H7 (cell line): Measurements from ENCODE around the gene PPY. TPM values are rescaled to one million over a fixed set of nuclear protein-coding genes. Genes with fewer than 3 reads are reported as not detected.
"Not testable (repeated sequence)": the region's sequence is repeated elsewhere in the genome, so short reads cannot be mapped to it uniquely, and the experiment has no call there.

ENCODE experiments used
- DNase-seq: peaks from one replicate; pipeline ENCODE4 v3.0.0; 2012
- H3K27me3 ChIP-seq: 2 replicates; pipeline ENCODE4 v1.6.0; 2011; ENCODE audit warnings: mild to moderate bottlenecking, low read length; ENCODE audit not compliant: control insufficient read depth, insufficient read depth
- H3K36me3 ChIP-seq: replicated peaks from 2 replicates; pipeline ENCODE4 v1.5.1; 2011; ENCODE audit warnings: low read length; ENCODE audit not compliant: control insufficient read depth, insufficient read depth
- H3K4me3 ChIP-seq: 2 replicates; pipeline ENCODE4 v1.5.1; 2011; ENCODE audit warnings: low read depth, mild to moderate bottlenecking, control low read depth, low read length, moderate library complexity; ENCODE audit not compliant: insufficient read depth
- total RNA-seq: library from RNA; depleted of rRNA; stranded (reverse); fragments of >200 nt; shearing (Covaris generic); gene quantifications from 2 replicates; pipeline ENCODE4 v1.2.3, GENCODE V29; 2014

The PPY gene
- total RNA-seq, 1 experiment from 2014 or later = not detected

DNA sequence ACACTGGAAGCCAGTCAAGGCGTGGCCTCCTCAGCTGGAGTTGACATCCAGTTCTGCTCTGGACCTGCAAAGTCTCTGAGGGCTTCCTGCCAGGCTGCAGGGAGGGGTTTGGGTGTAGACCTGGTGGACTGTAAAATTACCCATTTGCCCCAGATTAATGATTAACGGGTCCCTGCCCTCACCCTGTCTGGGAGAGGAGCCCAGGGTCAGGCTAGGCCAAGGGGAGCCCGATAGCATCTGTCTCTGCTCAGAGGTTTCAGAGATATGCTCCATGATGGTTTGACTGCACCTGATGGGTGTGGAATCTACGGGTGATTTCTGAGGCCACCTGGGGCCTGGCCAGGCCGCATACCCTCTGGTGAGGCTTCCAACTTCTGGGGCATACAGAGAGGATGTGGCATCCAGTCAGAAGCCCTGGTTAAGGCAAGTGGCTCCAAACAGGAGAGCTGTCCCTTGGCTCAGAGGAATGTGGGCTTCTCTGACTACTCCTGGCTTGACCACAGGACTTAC, 11.2 kb downstream of the PPY start:
- Histone ChIP-seq H3K36me3 (no peaks in the 10 kb centered on the region), H3K4me3 (no peak overlapping the region), H3K27me3 (no peaks in the 10 kb centered on the region; the same call in 1 of the 2 replicates)
- DNase-seq = no peak

DNA sequence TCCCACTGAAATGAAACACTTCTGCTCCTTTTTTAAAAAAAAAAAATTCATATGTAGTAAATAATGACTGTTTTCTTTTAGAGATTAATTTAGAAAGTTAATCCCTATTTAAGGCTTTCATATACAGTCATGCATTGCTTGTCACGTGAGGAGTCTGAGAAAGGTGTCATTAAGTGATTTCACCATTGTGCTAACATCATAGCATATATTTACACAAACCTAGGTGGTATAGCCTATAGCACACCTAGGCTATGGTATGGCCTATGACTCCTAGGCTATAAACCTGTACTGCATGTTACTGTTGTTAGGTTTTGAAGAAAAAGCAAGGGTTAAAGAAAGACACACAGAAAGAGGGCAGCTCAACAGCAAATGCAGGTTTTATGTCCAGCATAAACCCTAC, 13.7 kb downstream of the PPY start:
- no peak for DNase-seq
- no peak overlapping the region for H3K4me3 ChIP-seq
- H3K36me3 ChIP-seq = no peaks in the 10 kb centered on the region
- H3K27me3 ChIP-seq = no peaks in the 10 kb centered on the region; the same call in 1 of the 2 replicates

DNA sequence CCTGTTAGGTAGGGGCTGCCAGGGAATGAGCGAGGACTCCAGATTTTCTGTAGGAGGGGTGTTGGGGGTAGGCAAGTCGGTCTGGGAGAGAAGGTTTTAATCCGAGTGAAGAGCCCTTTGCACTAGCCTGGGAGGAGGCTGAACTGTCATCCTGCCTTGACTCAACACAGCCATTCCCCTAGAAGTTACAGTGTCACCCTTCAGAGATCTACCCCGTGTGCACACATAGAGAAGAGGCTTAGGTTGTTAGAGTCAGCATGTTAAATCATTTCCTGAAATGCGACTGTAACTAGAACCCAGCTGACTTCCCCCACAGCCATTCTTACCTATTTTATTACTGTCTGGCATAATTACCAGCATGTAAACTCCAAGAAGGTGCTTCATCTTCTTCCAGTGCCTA, 14.3 kb downstream of the PPY start:
- H3K36me3 ChIP-seq, H3K4me3 ChIP-seq, H3K27me3 ChIP-seq, DNase-seq: not testable (repeated sequence)

DNA sequence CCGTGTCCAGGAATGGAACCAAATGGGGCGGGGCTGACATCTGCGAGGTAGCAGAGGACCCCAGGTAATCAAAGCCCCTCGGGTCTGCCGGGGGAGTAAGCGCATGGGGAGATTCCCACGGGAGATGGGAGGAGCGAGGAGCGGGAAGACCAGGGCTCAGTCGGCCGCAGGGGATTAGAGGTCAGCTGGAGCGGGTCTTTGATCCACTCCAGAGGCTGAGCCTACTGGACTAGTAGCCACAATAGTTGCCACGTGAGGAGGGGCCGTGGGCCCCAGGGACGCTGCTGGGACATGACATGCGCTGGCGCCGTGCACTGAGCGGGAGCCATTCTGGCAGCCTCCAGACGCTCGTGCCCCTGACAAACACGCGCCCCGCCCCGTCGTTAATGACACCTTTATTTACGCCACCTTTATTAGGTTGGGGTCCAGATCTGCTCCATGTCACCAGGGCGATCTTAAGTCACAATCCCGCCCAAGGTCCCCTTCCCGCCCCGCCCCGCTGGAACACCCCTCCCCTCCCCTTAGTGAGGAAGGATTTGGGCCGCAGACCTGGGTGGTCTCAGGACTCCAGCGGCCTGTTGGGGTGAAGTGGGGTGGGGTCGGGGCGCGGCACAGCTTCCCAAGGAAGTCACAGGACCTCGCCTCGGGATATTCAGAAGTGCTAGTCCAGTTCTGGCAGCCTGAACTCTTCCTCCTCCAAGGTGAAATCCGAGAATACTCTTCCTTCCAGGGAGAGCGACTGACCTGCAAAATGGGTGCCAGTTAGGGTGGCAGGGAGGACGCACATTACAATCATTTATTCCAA, 15.0 kb downstream of the PPY start:
- no peaks in the 10 kb centered on the region for H3K36me3 ChIP-seq
- DNase-seq = peak; percentile 55
- H3K4me3 ChIP-seq = no peak overlapping the region
- no peaks in the 10 kb centered on the region; the same call in 1 of the 2 replicates for H3K27me3 ChIP-seq

DNA sequence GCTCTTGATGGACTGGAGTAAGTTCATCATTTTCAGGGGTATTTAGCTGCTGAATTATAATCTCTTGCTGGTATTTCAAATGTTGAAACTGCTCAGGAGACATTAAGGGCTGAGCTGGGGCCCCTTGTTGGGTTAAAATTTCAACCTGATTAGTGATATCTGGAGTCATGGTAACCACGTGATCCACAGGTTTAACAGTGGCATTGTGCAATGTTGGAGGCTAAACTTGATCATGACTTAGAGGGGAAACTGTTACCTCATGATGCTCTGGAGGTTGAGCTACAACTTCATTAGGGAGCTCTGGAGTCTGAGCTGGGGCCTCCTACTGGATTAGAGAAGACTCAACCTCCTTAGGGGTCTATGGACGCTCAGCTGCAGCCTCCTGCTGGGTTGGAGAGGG, 17.7 kb downstream of the PPY start:
- no peaks in the 10 kb centered on the region; the same call in 1 of the 2 replicates for H3K27me3 ChIP-seq
- no peaks in the 10 kb centered on the region for H3K36me3 ChIP-seq
- DNase-seq = no peak
- no peak overlapping the region for H3K4me3 ChIP-seq

DNA sequence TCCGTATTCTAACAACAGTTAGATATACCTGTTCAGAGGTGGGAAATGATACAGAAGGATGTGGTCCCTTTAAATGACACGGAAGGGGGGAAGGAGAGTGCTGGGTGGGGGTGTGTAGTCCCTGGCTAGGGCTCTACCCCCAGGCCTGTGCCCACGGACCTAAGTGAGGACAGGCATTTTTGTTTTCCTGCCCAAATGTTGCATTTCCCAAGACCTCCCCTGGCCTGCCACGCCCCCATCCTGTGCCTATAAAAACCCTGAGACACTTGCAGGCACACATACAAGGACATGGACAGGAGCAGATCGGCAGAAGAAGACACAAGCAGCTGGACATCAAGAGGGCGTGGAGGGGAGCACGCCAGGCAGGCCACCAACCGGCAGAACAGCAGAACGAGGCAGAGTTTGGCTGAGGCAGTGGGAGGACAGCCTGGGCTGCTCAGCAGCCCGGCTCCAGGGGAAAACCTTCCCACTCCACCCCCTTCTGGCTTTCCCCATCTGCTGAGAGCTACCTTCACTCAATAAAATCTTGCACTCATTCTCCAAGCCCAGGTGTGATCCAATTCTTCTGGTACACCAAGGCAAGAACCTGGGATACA, 21.7 kb downstream of the PPY start:
- H3K4me3 ChIP-seq = no peak overlapping the region
- no peaks in the 10 kb centered on the region for H3K36me3 ChIP-seq
- peaks cover 4% of the 10 kb centered on the region for H3K27me3 ChIP-seq
- DNase-seq = no peak

DNA sequence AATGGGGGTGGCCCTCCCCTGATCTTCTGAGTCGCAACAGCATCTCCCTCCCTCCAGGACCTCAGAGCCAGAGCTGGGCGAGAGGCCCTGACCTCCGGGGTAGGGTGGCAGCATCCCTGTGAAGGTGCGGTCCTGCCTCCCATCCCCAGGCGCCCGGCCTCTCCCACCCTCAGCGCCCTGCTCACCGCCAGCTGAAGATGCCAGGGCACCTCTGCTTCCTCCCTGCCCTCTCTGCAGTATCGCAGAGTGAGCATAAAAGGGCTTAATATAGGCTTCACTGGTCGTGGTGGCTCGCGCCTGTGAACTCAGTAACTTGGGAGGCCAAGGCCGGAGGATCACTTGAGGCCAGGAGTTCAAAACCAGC, 24.3 kb downstream of the PPY start:
- Histone ChIP-seq H3K36me3 (no peaks in the 10 kb centered on the region), H3K4me3 (no peak overlapping the region; the same call in 1 of the 2 replicates), H3K27me3 (peaks cover 4% of the 10 kb centered on the region)
- no peak for DNase-seq

DNA sequence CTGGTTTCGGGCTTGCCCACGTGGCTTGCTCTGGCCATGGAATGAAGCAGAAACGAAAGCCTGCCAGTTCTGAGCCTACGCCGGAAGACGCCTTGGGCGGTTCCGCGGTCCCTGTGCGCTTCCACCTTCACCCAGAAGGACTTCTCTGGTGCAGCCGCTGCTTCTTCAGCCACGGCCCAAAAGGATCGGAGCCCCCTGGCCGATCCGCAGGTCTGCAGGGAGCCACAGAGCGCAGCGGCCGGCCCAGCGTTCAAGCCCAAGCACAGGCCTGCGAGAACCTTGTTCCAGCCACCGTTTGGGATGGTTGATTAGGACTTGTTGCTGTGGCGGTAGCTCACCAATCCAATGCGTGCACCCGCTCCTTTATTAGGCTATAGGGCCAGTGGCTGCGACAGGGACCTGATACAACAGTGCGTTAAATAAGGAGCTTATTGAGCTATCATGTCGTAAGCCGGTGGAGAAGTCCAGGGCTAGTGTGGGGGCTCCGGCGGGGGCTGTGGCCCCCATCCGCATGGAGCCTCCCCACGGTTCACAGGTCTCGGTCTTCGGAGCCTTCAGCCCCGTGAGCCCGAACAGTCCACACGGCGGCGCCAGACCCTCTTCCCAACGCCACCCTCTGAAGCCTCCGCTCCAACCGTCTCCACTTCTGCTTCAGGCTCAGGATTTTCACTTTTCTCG, 24.8 kb downstream of the PPY start:
- Histone ChIP-seq H3K36me3 (no peaks in the 10 kb centered on the region), H3K4me3 (peak overlapping the region; percentile 20; the same call in 1 of the 2 replicates), H3K27me3 (peaks cover 4% of the 10 kb centered on the region)
- DNase-seq = peak; percentile 86

DNA sequence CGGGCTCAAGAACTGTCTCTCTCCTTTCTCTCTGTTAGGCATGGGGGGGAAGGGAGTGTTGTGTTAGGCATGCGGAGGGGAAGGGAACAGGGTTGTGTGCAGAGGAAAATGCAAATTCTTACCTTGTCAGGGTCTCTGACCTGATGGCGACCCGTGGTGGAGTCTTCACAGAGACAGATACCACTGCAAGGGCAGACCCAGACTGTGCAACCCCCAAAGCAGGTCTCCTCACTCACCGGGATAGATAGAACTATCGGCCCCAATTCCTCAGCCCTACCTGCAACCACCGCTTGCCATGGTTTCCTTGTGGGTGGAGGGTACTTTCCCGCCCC, 25.3 kb downstream of the PPY start:
- peak overlapping the region; percentile 14; the same call in 1 of the 2 replicates for H3K4me3 ChIP-seq
- peaks cover 4% of the 10 kb centered on the region for H3K27me3 ChIP-seq
- no peaks in the 10 kb centered on the region for H3K36me3 ChIP-seq
- DNase-seq = peak; percentile 30

DNA sequence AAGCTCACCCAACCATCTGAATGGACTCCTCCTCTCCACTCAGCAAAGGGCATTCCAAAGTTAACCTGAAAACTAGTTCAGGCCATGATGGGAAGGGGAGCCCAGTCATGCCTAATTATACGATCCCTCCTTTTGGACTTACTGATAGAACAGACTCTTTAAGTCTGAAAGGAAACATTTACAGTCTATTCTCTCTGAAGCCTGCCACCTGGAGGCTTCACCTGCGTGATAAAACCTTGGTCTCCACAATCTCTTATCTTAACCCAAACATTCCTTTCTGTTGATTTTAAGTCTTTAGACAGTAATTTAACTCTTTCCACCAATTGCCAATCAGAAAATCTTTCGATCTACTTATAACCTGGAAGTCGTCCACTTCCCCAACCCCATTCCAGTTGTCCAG, 25.9 kb downstream of the PPY start:
- DNase-seq = no peak
- no peaks in the 10 kb centered on the region for H3K36me3 ChIP-seq
- peaks cover 4% of the 10 kb centered on the region for H3K27me3 ChIP-seq
- no peak overlapping the region for H3K4me3 ChIP-seq

DNA sequence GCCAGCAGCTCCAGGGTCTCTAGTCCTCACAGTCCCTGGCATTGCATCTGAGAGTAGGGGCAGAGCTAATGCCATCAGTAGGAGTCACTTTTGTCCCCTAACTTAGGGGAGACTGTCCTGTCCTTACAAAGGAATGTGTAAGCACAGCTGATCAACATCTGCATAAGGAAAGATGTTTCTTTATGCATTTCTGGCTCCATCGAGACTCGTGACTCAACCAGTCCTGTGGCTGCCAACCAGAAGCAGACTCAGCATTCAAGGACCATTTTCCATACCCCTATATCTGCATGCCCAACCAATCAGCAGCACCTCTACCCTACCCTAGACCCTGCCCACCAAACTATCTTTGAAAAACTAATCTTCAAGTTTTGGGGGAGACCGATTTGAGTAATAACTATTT, 26.7 kb downstream of the PPY start:
- H3K27me3 ChIP-seq = peaks cover 4% of the 10 kb centered on the region
- no peaks in the 10 kb centered on the region for H3K36me3 ChIP-seq
- no peak for DNase-seq
- H3K4me3 ChIP-seq = no peak overlapping the region

DNA sequence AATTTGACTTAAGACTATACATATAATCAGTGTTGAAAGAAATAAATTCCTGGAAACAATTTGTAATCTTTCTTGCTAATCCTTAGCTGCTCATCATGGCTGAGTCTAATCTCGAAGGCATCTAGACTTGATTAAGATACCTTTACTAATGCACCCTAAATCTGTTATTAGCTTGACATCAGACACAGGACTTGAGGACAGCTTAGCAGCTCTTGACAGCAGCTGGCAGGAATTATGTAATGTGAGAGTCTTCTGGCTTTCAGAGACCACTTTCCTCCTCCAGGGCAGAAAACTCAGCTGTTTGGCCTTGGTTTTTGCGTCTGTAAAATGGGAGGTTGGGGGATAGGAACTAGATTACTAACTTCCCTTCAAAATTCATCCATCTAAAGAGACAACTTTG, 27.8 kb downstream of the PPY start:
- DNase-seq = no peak
- Histone ChIP-seq H3K27me3 (peaks cover 6% of the 10 kb centered on the region), H3K4me3 (no peak overlapping the region), H3K36me3 (no peaks in the 10 kb centered on the region)

DNA sequence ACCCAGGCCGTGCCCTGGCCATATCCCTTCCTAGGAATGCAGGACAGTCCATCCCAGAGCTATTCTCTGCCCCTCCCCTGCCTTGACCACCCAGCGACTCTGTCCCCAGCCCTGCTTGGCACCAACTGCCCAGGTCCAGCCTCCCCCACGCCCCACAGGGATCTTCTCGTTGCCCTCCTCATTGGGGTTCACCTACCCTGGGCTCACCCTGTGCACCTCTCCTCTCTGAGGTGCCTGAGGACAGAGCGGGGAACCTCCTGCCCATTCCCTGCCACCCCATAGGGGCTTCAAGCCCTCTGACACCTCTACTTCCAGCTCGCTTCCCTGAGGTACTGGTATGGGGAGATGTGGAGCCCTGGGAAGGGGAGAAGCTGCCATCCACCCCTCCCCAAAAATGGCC, 28.7 kb downstream of the PPY start:
- H3K27me3 ChIP-seq = peaks cover 12% of the 10 kb centered on the region
- no peaks in the 10 kb centered on the region for H3K36me3 ChIP-seq
- H3K4me3 ChIP-seq = no peak overlapping the region
- DNase-seq = no peak

DNA sequence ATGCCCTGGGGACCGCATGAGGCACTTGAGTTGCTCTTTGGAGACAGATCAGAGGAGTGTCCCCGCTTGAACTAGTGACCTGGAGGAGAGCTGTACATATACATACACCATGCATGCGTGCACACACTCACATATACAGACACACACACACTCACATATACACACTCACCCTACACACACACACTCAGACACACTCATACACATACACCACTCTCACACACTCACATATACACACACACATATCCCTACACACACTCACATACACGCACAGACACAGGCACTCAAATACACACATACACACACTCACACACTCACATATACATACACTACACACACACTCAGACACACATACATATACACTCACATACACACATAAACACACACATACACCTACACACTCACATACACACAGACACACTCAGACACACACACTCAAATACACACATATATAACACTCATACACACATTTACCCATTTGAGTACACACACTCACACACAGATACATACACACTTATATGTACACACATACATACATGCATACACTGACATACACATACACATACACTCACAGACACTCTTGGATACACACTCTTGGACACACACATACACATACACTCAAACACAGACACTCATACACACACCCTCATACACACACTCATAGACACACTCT, 29.5 kb downstream of the PPY start:
- no peak for DNase-seq
- Histone ChIP-seq H3K4me3 (no peak overlapping the region), H3K27me3 (peaks cover 18% of the 10 kb centered on the region), H3K36me3 (no peaks in the 10 kb centered on the region)
